Loucy (cell line): ENCODE results near the gene CASQ2.

Source experiments
- EZH2phosphoT487 ChIP-seq: fragments of 200-600 bp; IDR thresholded peaks from 2 replicates; pipeline ENCODE4 v1.6.1; 2018; ENCODE audit warnings: antibody characterized with exemption, mild to moderate bottlenecking, moderate library complexity, borderline replicate concordance
- TF ChIP-seq, protein P1 (sequence below): fragments of 200-600 bp; sonication (generic); conservative IDR thresholded peaks from 2 replicates; pipeline ENCODE4 v1.5.1; 2014; ENCODE audit warnings: mild to moderate bottlenecking, antibody characterized with exemption, low read length

DNA sequence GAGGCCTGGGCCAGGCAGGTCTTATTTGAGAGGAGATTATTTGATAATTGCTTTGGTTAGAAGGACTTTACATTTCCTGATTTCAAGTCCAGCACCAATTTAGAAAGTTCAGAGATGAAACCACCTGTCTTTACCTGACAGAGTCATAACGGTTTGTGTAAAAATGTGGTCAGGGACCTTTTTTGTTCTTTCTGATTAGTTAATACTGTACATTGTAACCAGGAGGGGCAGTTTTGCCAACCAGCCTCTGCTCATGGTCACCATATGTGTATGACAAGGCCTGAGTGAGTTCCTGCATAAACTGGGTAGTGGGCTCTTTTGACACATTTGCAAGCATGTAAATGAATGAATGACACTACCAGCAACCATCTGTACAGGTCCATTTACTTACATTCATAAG lies 70.9 kb downstream of the CASQ2 start:
- TF ChIP-seq, protein P1, sequence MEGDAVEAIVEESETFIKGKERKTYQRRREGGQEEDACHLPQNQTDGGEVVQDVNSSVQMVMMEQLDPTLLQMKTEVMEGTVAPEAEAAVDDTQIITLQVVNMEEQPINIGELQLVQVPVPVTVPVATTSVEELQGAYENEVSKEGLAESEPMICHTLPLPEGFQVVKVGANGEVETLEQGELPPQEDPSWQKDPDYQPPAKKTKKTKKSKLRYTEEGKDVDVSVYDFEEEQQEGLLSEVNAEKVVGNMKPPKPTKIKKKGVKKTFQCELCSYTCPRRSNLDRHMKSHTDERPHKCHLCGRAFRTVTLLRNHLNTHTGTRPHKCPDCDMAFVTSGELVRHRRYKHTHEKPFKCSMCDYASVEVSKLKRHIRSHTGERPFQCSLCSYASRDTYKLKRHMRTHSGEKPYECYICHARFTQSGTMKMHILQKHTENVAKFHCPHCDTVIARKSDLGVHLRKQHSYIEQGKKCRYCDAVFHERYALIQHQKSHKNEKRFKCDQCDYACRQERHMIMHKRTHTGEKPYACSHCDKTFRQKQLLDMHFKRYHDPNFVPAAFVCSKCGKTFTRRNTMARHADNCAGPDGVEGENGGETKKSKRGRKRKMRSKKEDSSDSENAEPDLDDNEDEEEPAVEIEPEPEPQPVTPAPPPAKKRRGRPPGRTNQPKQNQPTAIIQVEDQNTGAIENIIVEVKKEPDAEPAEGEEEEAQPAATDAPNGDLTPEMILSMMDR, result no peak
- TF ChIP-seq EZH2phosphoT487, result no peak
